Dendritic cell treated with granulocyte-macrophage colony-stimulating factor and Interleukin-4, amounts not matched to agents 40 ng/mL and 50 ng/mL, for 4 days (primary cell): ENCODE results near the gene AMN.
"Not testable (repeated sequence)": the region's sequence is repeated elsewhere in the genome, so short reads cannot be mapped to it uniquely, and the experiment has no call there.

Source experiments
- H3K27ac Mint-ChIP-seq: one replicate; pipeline ENCODE4 v1.8.0; 2022; ENCODE audit warnings: mild to moderate bottlenecking, mixed read lengths
- H3K27me3 Mint-ChIP-seq: one replicate; pipeline ENCODE4 v1.8.0; 2022; ENCODE audit warnings: mild to moderate bottlenecking, mixed read lengths
- H3K36me3 Mint-ChIP-seq: one replicate; pipeline ENCODE4 v1.8.0; 2022; ENCODE audit warnings: low read depth, mixed read lengths
- H3K4me1 Mint-ChIP-seq: one replicate; pipeline ENCODE4 v1.8.0; 2022; ENCODE audit warnings: low read depth, mixed read lengths
- H3K4me3 Mint-ChIP-seq: one replicate; pipeline ENCODE4 v1.8.0; 2022; ENCODE audit warnings: mild to moderate bottlenecking, moderate library complexity, mixed read lengths
- H3K9me3 Mint-ChIP-seq: one replicate; pipeline ENCODE4 v1.8.0; 2022; ENCODE audit warnings: mixed read lengths
- intact Hi-C: fragments of 100-400 bp; cut with micrococcal nuclease; formaldehyde crosslinking; loops from one replicate; pipeline ENCODE4 v1.15.0; 2022

Gene AMN

GRCh38 chr14:102891111-102891510, 31.4 kb upstream of the AMN start:
- Mint-ChIP-seq H3K4me1 (no peaks in the 10 kb centered on the region), H3K36me3 (peaks cover 54% of the 10 kb centered on the region), H3K9me3 (no peaks in the 10 kb centered on the region), H3K4me3 (no peak overlapping the region), H3K27me3 (no peaks in the 10 kb centered on the region), H3K27ac (no peak overlapping the region)
- intact Hi-C loops: no loop called here

GRCh38 chr14:102891556-102891955, 30.9 kb upstream of the AMN start:
- H3K36me3 Mint-ChIP-seq: peaks cover 58% of the 10 kb centered on the region
- H3K9me3 Mint-ChIP-seq: no peaks in the 10 kb centered on the region
- intact Hi-C loops: no loop called here
- no peaks in the 10 kb centered on the region for H3K4me1 Mint-ChIP-seq
- no peak overlapping the region for H3K27ac Mint-ChIP-seq
- no peak overlapping the region for H3K4me3 Mint-ChIP-seq
- H3K27me3 Mint-ChIP-seq: no peaks in the 10 kb centered on the region

DNA sequence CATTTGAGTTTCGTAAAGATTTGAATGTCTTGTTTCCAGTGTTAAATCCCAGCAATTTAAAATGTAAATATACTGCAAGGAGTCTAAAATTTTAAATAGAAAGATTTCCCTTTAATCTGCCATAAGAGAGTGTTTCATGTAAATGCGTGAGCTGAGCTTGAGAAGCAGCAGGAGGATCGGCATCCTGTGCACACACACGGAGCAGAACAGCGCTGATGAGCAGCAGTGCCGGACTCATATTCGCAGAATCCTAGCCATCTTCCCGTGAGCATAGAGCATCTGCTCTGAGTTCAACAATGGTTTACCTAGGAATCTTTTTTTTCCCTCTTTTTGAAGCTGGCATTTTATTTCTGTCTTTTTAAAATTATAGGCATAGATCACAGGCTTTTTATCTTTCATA, 29.8 kb upstream of the AMN start:
- Mint-ChIP-seq H3K4me3 (no peak overlapping the region), H3K27me3 (no peaks in the 10 kb centered on the region), H3K4me1 (no peaks in the 10 kb centered on the region), H3K9me3 (no peaks in the 10 kb centered on the region), H3K36me3 (peaks cover 69% of the 10 kb centered on the region), H3K27ac (no peak overlapping the region)
- intact Hi-C loops: no loop called here

DNA sequence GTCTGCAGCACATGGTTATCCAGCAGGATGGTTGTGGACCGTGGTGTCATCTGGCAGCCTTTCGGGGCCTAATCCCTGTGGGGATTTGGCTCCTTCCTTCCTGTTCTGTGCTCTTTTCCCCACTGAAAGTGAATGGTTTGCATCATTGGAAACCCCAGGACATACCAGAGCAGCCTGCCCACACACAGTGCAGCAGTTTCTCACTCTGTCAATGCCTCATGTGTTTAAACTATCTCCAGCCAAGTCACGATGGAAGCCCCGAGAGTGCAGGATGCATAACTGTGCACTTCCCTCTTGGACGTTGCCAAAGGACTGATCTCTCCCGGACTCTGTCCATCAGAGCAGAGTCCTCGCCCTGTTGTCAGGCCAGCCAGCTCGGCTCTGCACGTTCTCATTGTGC, 29.0 kb upstream of the AMN start:
- Mint-ChIP-seq H3K27ac (no peak overlapping the region), H3K36me3 (peaks cover 77% of the 10 kb centered on the region)
- intact Hi-C loops: no loop called here

DNA sequence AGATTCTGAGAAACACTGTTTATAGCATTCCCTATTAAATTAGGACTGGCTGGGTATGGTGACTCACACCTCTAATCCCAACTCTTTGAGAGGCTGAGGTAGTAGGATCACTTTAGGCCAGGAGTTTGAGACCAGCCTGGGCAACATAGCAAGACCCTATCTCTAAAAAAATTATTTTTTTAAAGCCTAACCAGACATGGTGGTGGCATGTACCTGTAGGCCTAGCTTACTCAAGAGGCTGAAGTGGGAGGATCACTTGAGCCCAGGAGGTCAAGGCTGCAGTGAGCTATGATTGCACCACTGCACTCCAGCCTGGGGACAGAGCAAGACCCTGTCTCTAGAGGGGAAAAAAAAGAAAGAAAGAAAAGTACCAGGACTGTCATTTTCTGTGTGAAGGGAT, 25.7 kb upstream of the AMN start:
- not testable (repeated sequence) for H3K4me1 Mint-ChIP-seq

More for the DNA sequence above, 29.0 kb upstream of the AMN start:
- no peaks in the 10 kb centered on the region for H3K27me3 Mint-ChIP-seq
- H3K4me3 Mint-ChIP-seq: no peak overlapping the region
- no peaks in the 10 kb centered on the region for H3K4me1 Mint-ChIP-seq
- H3K9me3 Mint-ChIP-seq: no peaks in the 10 kb centered on the region

GRCh38 chr14:102897299-102898027, 25.0 kb upstream of the AMN start:
- intact Hi-C loops: no loop called here
- H3K27me3 Mint-ChIP-seq: no peaks in the 10 kb centered on the region
- H3K4me1 Mint-ChIP-seq: peaks cover 9% of the 10 kb centered on the region
- H3K4me3 Mint-ChIP-seq: no peak overlapping the region
- H3K9me3 Mint-ChIP-seq: no peaks in the 10 kb centered on the region
- H3K27ac Mint-ChIP-seq: no peak overlapping the region
- peaks cover 100% of the 10 kb centered on the region for H3K36me3 Mint-ChIP-seq

More for the DNA sequence above, 25.7 kb upstream of the AMN start:
- H3K27ac Mint-ChIP-seq, H3K4me3 Mint-ChIP-seq, H3K9me3 Mint-ChIP-seq, intact Hi-C loops, H3K27me3 Mint-ChIP-seq: not testable (repeated sequence)
- peaks cover 100% of the 10 kb centered on the region for H3K36me3 Mint-ChIP-seq

- no peak overlapping the region for H3K4me3 Mint-ChIP-seq
- H3K27ac Mint-ChIP-seq: no peak overlapping the region
- no peaks in the 10 kb centered on the region for H3K9me3 Mint-ChIP-seq
- intact Hi-C loops: no loop called here
- peaks cover 100% of the 10 kb centered on the region for H3K36me3 Mint-ChIP-seq
- H3K4me1 Mint-ChIP-seq: peaks cover 9% of the 10 kb centered on the region
- H3K27me3 Mint-ChIP-seq: no peaks in the 10 kb centered on the region
Measured at GRCh38 chr14:102898298-102898697, 24.2 kb upstream of the AMN start.

GRCh38 chr14:102898776-102899515, 23.5 kb upstream of the AMN start:
- H3K27me3 Mint-ChIP-seq: no peaks in the 10 kb centered on the region
- peaks cover 9% of the 10 kb centered on the region for H3K4me1 Mint-ChIP-seq
- intact Hi-C loops: no loop called here
- H3K4me3 Mint-ChIP-seq: no peak overlapping the region
- H3K36me3 Mint-ChIP-seq: peaks cover 100% of the 10 kb centered on the region
- H3K9me3 Mint-ChIP-seq: no peaks in the 10 kb centered on the region
- H3K27ac Mint-ChIP-seq: no peak overlapping the region

DNA sequence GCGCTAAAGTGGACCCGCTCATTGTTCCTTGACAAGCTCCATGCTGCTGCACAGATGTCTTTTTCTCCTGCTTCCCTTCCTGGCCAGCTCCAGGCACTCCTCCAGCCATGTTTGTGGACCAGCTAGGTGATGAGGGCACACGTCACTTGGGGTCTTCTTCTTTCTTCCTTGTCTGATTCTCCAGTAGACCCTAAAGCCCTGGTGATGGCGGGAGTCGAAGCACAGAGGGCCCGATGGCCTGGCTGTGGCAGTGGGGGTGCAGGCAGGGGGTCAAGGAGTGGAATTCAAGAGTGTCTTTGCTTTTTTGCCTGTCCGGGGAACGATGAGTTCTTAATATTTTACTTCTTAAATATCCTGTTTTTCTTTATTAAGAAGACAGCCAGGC, 23.0 kb upstream of the AMN start:
- peaks cover 100% of the 10 kb centered on the region for H3K36me3 Mint-ChIP-seq
- no peak overlapping the region for H3K27ac Mint-ChIP-seq
- H3K4me3 Mint-ChIP-seq: no peak overlapping the region

DNA sequence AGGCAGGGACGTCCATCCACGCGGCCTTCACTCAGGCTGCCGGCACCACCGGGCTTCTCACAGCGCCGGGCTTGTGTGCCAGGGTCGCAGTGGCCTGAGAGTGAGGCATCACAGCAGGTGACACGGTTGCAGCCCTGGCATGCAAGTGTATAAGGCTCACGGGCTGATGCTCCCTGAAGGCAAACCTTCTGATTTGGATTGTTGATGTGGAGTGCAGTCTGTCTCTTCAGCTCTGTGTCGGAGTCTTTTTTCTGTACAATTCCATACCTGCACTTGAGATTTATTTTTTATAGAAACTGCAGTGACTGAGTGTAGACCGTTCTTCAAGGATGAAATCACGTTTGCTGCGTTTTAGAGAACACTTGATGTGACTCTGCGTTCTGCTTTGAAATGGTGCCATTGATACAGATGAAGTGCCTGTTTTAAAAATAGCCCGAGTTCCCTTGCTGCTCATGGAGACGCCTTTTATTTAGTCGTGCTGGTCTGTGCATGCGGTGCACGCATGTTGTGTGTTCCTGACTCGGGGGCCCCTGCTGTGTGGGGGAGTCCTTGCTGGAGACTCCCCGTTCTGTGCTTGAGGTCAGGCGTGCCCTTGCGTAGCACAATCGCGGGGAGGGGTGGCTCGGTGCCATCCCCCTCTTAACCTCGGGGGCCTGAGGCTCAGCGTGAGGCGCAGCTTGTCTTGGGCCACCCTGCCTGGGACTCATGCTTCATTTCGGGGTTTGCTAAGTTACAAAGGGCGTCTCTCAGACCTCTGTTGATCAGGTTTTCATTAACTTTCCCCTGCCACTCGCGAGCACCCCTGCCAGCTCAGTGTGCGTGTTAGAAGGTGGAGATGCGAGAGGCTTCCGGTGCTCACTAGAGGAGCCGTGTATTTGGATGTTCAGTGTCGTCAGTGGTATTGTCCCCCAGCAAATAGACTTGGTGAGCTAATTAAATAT, 21.6 kb upstream of the AMN start:
- H3K9me3 Mint-ChIP-seq: no peaks in the 10 kb centered on the region
- intact Hi-C loops: no loop called here
- no peak overlapping the region for H3K4me3 Mint-ChIP-seq
- peaks cover 9% of the 10 kb centered on the region for H3K4me1 Mint-ChIP-seq
- no peak overlapping the region for H3K27ac Mint-ChIP-seq
- H3K27me3 Mint-ChIP-seq: no peaks in the 10 kb centered on the region
- peaks cover 100% of the 10 kb centered on the region for H3K36me3 Mint-ChIP-seq

More for the DNA sequence above, 23.0 kb upstream of the AMN start:
- no peaks in the 10 kb centered on the region for H3K9me3 Mint-ChIP-seq
- no peaks in the 10 kb centered on the region for H3K27me3 Mint-ChIP-seq
- intact Hi-C loops: no loop called here
- peaks cover 9% of the 10 kb centered on the region for H3K4me1 Mint-ChIP-seq

- peaks cover 9% of the 10 kb centered on the region for H3K4me1 Mint-ChIP-seq
- H3K36me3 Mint-ChIP-seq: peaks cover 100% of the 10 kb centered on the region
- no peaks in the 10 kb centered on the region for H3K27me3 Mint-ChIP-seq
- H3K9me3 Mint-ChIP-seq: no peaks in the 10 kb centered on the region
- intact Hi-C loops: no loop called here
- H3K4me3 Mint-ChIP-seq: no peak overlapping the region
- no peak overlapping the region for H3K27ac Mint-ChIP-seq
Measured at GRCh38 chr14:102901633-102902032, 20.8 kb upstream of the AMN start.

- peaks cover 9% of the 10 kb centered on the region for H3K4me1 Mint-ChIP-seq
- H3K4me3 Mint-ChIP-seq: no peak overlapping the region
- intact Hi-C loops: no loop called here
- no peaks in the 10 kb centered on the region for H3K27me3 Mint-ChIP-seq
- H3K27ac Mint-ChIP-seq: peak overlapping the region; percentile 47
- H3K36me3 Mint-ChIP-seq: peaks cover 100% of the 10 kb centered on the region
- no peaks in the 10 kb centered on the region for H3K9me3 Mint-ChIP-seq
Measured at GRCh38 chr14:102902086-102902485, 20.4 kb upstream of the AMN start.

- no peaks in the 10 kb centered on the region for H3K9me3 Mint-ChIP-seq
- no peak overlapping the region for H3K4me3 Mint-ChIP-seq
- H3K4me1 Mint-ChIP-seq: peaks cover 9% of the 10 kb centered on the region
- no peaks in the 10 kb centered on the region for H3K27me3 Mint-ChIP-seq
- H3K27ac Mint-ChIP-seq: peak overlapping the region; percentile 47
- peaks cover 100% of the 10 kb centered on the region for H3K36me3 Mint-ChIP-seq
- intact Hi-C loops: no loop called here
Measured at GRCh38 chr14:102902523-102903247, 19.8 kb upstream of the AMN start.
